Transverse colon (tissue), 4 donors: ENCODE data around the gene SQSTM1. TPM values are rescaled to one million over a fixed set of nuclear protein-coding genes. Genes with fewer than 3 reads are reported as not detected.
"Not testable (repeated sequence)": the region's sequence is repeated elsewhere in the genome, so short reads cannot be mapped to it uniquely, and the experiment has no call there.

Experiments
- DNase-seq: peaks from one replicate; pipeline ENCODE4 v3.0.0-alpha.2; 2019
- H3K27ac ChIP-seq, 4 donors: fragments of 200-600 bp; sonication (generic); 2 replicates each; pipeline ENCODE4 v1.5.1; 2016 to 2018; ENCODE audit warnings: inconsistent platforms in 4 of 4
- H3K27me3 ChIP-seq: fragments of 200-600 bp; sonication (generic); 2 replicates; pipeline ENCODE4 v1.5.1; 2017; ENCODE audit warnings: inconsistent platforms
- H3K36me3 ChIP-seq, 4 donors: fragments of 200-600 bp; sonication (generic); 2 replicates each; pipeline ENCODE4 v1.5.1; 2017 to 2019; ENCODE audit warnings: inconsistent platforms in 4 of 4
- H3K4me1 ChIP-seq, 4 donors: fragments of 200-600 bp; sonication (generic); 2 replicates each; pipeline ENCODE4 v1.5.1; 2017 to 2020; ENCODE audit warnings: inconsistent platforms in 4 of 4
- H3K4me3 ChIP-seq, 4 donors: fragments of 200-600 bp; sonication (generic); 1 replicate in 1 of 4; 2 replicates in 3 of 4; pipeline versions ENCODE4 v1.5.1 to v1.6.1; 2017 to 2019; ENCODE audit warnings: inconsistent platforms in 4 of 4
- H3K9me3 ChIP-seq, 2 donors: fragments of 200-600 bp; sonication (generic); 2 replicates each; pipeline ENCODE4 v1.5.1; 2017 to 2019; ENCODE audit warnings: inconsistent platforms in 2 of 2
- EP300 ChIP-seq: sonication (generic); formaldehyde crosslinking; IDR thresholded peaks from one replicate; pipeline ENCODE4 v1.6.1; 2017; ENCODE audit warnings: antibody characterized with exemption, low read depth
- POLR2A ChIP-seq: fragments of 450-650 bp; IDR thresholded peaks from one replicate; pipeline ENCODE4 v1.6.1; 2016; ENCODE audit warnings: antibody characterized with exemption, mild to moderate bottlenecking, moderate library complexity
- POLR2AphosphoS5 ChIP-seq, 3 donors: sonication (generic); formaldehyde crosslinking; IDR thresholded peaks; one replicate each; pipeline ENCODE4 v1.6.1; 2016; ENCODE audit warnings: antibody characterized with exemption in 3 of 3
- WGBS, 2 donors: methylation state at CpG; one replicate each; pipeline ENCODE4 v1.1.5; 2018; ENCODE audit warnings: low coverage in 1 of 2; 5-methylcytosine and 5-hydroxymethylcytosine counted together
- in situ Hi-C, 4 donors: fragments of 200-750 bp; cut with MboI; loops; one replicate each; pipeline versions ENCODE4 v1.15.0 to v1.15.1; 2017; ENCODE audit warnings: low sequenced_read_pairs in 3 of 4, low pct_ligation_motif_present in 1 of 4, low pct_unique_long_range_greater_than_20kb in 1 of 4
- intact Hi-C: fragments of 100-400 bp; cut with DNase I; formaldehyde crosslinking; loops from one replicate; pipeline ENCODE4 v1.15.1; 2023; ENCODE audit warnings: low total_unique reads
- total RNA-seq, 4 donors: library from RNA; depleted of rRNA; stranded (reverse); fragments of >200 nt; gene quantifications; one replicate each; pipeline ENCODE4 v1.1.0, GENCODE V29; 2016
- TF ChIP-seq, protein P1 (sequence below), 5 experiments: fragments of 200-600 bp in 3 of 5; fragments of 450-650 bp in 2 of 5; sonication (generic) in 3 of 5; IDR thresholded peaks; 1 replicate in 2 of 5; 2 replicates in 3 of 5; pipeline ENCODE4 v1.5.1; 2016 to 2017; ENCODE audit warnings: antibody characterized with exemption in 5 of 5, inconsistent platforms in 3 of 5, mild to moderate bottlenecking in 2 of 5, moderate library complexity in 1 of 5

SQSTM1 gene
- total RNA-seq, 4 donors from 2014 or later: 250 to 620 (median 432) TPM

DNA sequence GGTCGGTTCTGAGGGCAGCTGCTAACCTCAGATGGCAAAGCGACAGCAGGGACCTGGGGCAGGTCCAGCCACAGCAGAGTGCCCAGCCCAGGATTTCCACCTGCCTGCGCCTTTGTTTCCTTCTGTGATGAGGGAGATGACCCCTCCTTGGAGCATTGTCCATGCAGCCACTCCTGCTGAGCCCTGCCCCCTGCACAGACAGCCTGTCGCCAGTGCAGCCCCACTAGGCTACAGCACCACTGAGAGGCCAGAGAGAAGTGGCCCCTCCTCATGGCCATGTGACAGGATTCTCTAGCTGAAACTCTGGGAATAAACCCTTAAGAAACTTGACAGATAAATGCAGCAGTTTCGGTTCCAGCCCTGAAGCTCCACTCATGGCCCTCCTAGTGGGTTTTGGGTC lies 48.4 kb downstream of the SQSTM1 start:
- Histone ChIP-seq H3K27me3 (no peaks in the 10 kb centered on the region), H3K4me3 (no peak overlapping the region), H3K27ac (no peak overlapping the region), H3K36me3 (peaks cover 0 to 31% (median 10%) of the 10 kb centered on the region in 4 donors), H3K9me3 (no peaks in the 10 kb centered on the region), H3K4me1 (peaks cover 0 to 5% (median 2%) of the 10 kb centered on the region in 4 donors)
- intact Hi-C loops: no loop called here
- TF ChIP-seq POLR2A (no peak), EP300 (no peak), POLR2AphosphoS5 (IDR thresholded peaks at IDR 0.05) (no peak)
- TF ChIP-seq, protein P1, sequence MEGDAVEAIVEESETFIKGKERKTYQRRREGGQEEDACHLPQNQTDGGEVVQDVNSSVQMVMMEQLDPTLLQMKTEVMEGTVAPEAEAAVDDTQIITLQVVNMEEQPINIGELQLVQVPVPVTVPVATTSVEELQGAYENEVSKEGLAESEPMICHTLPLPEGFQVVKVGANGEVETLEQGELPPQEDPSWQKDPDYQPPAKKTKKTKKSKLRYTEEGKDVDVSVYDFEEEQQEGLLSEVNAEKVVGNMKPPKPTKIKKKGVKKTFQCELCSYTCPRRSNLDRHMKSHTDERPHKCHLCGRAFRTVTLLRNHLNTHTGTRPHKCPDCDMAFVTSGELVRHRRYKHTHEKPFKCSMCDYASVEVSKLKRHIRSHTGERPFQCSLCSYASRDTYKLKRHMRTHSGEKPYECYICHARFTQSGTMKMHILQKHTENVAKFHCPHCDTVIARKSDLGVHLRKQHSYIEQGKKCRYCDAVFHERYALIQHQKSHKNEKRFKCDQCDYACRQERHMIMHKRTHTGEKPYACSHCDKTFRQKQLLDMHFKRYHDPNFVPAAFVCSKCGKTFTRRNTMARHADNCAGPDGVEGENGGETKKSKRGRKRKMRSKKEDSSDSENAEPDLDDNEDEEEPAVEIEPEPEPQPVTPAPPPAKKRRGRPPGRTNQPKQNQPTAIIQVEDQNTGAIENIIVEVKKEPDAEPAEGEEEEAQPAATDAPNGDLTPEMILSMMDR (IDR thresholded peaks at IDR 0.05): no peak
- WGBS, 2 donors: 83% methylated on average over 5 of the region's 5 CpGs; no CpG with 5 or more reads in 1 of the 2 donors
- in situ Hi-C loops: no loop called here
- no peak for DNase-seq

DNA sequence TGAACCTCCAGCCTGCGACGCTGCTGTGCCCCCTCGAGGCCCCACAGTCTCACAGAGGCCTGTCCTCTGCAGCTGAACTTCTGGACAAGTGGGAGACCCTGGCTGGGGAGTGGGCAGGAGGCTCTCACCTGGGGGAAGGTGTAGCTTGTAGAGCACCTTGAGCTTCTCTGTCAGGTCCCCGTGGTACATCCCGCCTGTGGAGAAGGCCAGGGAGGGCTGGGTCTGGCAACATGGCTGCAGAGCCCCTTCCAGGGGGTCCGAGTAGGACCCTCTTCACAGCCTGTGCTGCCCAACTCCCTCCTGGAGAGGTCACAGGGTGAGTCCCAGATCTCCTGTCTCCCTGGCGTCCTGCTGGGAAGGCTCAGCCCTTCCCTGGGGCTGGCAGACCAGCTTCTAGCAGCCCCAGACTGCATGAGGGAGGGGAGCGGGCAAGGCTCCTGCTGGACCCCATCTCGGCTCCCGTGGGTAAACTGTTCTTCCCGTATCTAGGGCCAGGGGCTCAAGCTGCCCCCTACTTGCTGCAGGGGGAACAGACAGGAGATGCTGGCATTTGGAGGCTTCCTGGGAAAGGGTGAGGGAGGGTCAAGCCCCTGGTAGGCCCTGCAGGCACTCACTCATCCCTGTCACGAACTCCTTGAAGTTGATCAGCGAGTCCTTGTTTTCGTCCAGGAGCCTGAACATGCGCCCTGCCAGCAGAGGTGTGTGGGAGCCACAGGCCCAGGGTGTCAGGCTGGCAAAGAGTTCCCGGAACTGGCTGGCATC lies 49.1 kb downstream of the SQSTM1 start:
- in situ Hi-C loops (no loop called here), intact Hi-C loops (no loop called here)
- DNase-seq: no peak
- Histone ChIP-seq H3K36me3 (peaks cover 0 to 31% (median 8%) of the 10 kb centered on the region in 4 donors), H3K4me1 (peaks cover 0 to 5% (median 2%) of the 10 kb centered on the region in 4 donors), H3K4me3 (no peak overlapping the region), H3K9me3 (no peaks in the 10 kb centered on the region), H3K27ac (no peak overlapping the region), H3K27me3 (no peaks in the 10 kb centered on the region)
- TF ChIP-seq POLR2A (no peak), POLR2AphosphoS5 (IDR thresholded peaks at IDR 0.05) (no peak)
- 91% methylated on average over 15 of the region's 16 CpGs; no CpG with 5 or more reads in 1 of the 2 donors for WGBS, 2 donors

DNA sequence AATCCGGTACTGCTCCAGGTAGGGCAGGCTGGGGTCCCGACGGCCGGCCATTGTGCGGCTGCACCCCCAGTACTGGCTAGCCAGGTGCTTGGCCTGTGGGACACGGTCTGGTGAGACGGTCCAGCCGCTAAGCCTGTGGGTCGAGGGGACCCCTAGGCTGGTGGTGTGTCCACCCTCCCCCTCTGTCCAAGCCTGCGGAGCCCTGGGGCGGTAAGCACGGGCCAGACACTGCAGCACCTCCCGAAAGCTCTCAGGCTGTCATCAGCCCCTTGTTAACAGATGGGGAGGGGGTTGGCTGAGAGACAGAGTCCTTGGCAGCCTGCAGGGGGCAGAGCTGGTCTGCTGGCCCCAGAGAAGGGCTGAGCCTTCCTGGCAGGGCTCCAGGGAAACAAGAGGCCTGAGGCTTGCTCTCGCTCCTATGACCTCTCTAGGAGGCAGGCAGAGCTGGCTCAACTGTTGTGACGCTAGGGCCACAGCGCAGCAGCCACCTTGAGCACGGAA lies 49.7 kb downstream of the SQSTM1 start:
- no peaks in the 10 kb centered on the region for H3K27me3 ChIP-seq
- no peak overlapping the region for H3K4me3 ChIP-seq
- in situ Hi-C loops (no loop called here), intact Hi-C loops (no loop called here)
- H3K4me1 ChIP-seq: peaks cover 0 to 5% (median 2%) of the 10 kb centered on the region in 4 donors
- H3K36me3 ChIP-seq: peaks cover 0 to 31% (median 6%) of the 10 kb centered on the region in 4 donors
- TF ChIP-seq EP300: no peak
- TF ChIP-seq, protein P1 (IDR thresholded peaks at IDR 0.05): peak in 2 of 5 experiments; percentile 28 to 34
- no peaks in the 10 kb centered on the region for H3K9me3 ChIP-seq
- no peak overlapping the region for H3K27ac ChIP-seq
- 92% methylated on average over 15 of the region's 17 CpGs; no CpG with 5 or more reads in 1 of the 2 donors for WGBS, 2 donors
- DNase-seq: no peak

DNA sequence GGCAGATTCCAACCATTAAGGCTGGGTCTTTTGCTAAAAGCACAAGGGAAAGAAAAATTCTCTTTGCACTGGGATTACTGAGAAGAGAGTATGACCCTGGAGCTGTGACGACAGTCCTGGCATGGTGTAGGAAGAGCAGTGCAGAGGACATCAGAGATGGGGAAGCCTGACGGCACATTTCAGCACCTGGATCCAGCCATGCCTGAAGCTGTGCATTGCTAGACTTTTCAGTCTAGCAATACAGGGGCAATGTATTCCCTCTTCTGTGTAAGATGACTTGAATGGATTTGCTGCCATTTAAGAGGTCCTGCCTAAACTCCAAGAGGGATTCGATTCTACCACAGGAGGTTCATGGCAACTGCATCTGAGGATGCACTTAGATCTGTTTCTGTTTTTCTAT lies 50.2 kb downstream of the SQSTM1 start:
- H3K9me3 ChIP-seq: no peaks in the 10 kb centered on the region
- intact Hi-C loops (no loop called here), in situ Hi-C loops (no loop called here)
- H3K27me3 ChIP-seq: no peaks in the 10 kb centered on the region
- H3K27ac ChIP-seq: no peak overlapping the region
- no peak overlapping the region for H3K4me3 ChIP-seq
- peaks cover 0 to 34% (median 6%) of the 10 kb centered on the region in 4 donors for H3K36me3 ChIP-seq
- peaks cover 0 to 2% (median 1%) of the 10 kb centered on the region in 4 donors for H3K4me1 ChIP-seq
- WGBS, 2 donors: 96 to 100% methylated on average over 1 to 3 of the region's 3 CpGs
- TF ChIP-seq, protein P1 (IDR thresholded peaks at IDR 0.05): no peak
- TF ChIP-seq POLR2AphosphoS5 (IDR thresholded peaks at IDR 0.05) (no peak), EP300 (no peak), POLR2A (no peak)
- DNase-seq: no peak

DNA sequence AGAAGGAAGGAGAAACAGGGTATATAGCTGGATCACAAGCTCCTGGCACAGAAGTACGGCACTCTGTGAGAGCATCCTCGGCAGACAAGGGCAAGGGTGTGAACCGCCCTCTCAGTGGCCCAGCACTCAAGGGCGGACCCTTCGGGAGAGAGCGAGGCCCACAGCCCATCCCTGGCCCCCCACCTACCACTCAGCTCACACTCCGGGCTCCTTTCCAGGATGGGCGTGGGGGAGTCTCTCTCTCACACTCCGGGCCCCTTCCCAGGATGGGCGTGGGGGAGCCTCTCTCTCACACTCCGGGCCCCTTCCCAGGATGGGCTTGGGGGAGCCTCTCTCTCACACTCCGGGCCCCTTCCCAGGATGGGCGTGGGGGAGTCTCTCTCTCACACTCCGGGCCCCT lies 50.8 kb downstream of the SQSTM1 start:
- H3K27ac ChIP-seq, H3K4me1 ChIP-seq, DNase-seq, H3K9me3 ChIP-seq, in situ Hi-C loops, H3K27me3 ChIP-seq, intact Hi-C loops, H3K4me3 ChIP-seq: not testable (repeated sequence)
- H3K36me3 ChIP-seq: peaks cover 0 to 39% (median 8%) of the 10 kb centered on the region in 4 donors
- 97% methylated on average over 12 of the region's 14 CpGs; no CpG with 5 or more reads in 1 of the 2 donors for WGBS, 2 donors
